NK-92 (cell line): ENCODE measurements around the gene CDK7.
"Not testable (repeated sequence)": the region's sequence is repeated elsewhere in the genome, so short reads cannot be mapped to it uniquely, and the experiment has no call there.

Experiments used
- DNase-seq: peaks from one replicate; lab custom pipeline; 2025; ENCODE audit not compliant: unreplicated experiment; lab: John Stamatoyannopoulos, UW

The CDK7 gene

GRCh38 chr5:69234457-69235268, at the start of gene CDK7:
CDK7 (plus strand) TSS chr5:69234886; CDS start chr5:69234976, 90 bp downstream.
- DNase-seq = peak; percentile 44

GRCh38 chr5:69187342-69187741, 47.3 kb upstream of the CDK7 start:
- DNase-seq = no peak

GRCh38 chr5:69188811-69189161, 45.9 kb upstream of the CDK7 start:
- DNase-seq = no peak

- DNase-seq = peak; percentile 41
Measured at GRCh38 chr5:69189162-69190086, 45.3 kb upstream of the CDK7 start, which contains the start of gene CENPH. CENPH (plus strand) TSS chr5:69189583; CDS start chr5:69189635, 52 bp downstream.

GRCh38 chr5:69202497-69202896, 32.2 kb upstream of the CDK7 start:
- no peak for DNase-seq

- no peak for DNase-seq
Measured at GRCh38 chr5:69206528-69207190, 28.0 kb upstream of the CDK7 start.

- DNase-seq = no peak
Measured at GRCh38 chr5:69209602-69210001, 25.1 kb upstream of the CDK7 start.

- DNase-seq = no peak
Measured at GRCh38 chr5:69211200-69211599, 23.5 kb upstream of the CDK7 start.

- no peak for DNase-seq
Measured at GRCh38 chr5:69212022-69212421, 22.7 kb upstream of the CDK7 start.

- no peak for DNase-seq
Measured at GRCh38 chr5:69213513-69214215, 21.0 kb upstream of the CDK7 start.

- DNase-seq = no peak
Measured at GRCh38 chr5:69217151-69217511, 17.6 kb upstream of the CDK7 start.

- DNase-seq = peak; percentile 72
Measured at GRCh38 chr5:69217548-69218526, 16.8 kb upstream of the CDK7 start.

- DNase-seq = no peak
Measured at GRCh38 chr5:69219939-69220338, 14.7 kb upstream of the CDK7 start.

- DNase-seq = not testable (repeated sequence)
Measured at GRCh38 chr5:69220371-69220770, 14.3 kb upstream of the CDK7 start.

- DNase-seq = not testable (repeated sequence)
Measured at GRCh38 chr5:69220833-69221232, 13.9 kb upstream of the CDK7 start.

GRCh38 chr5:69224520-69224919, 10.2 kb upstream of the CDK7 start:
- DNase-seq = no peak

- no peak for DNase-seq
Measured at GRCh38 chr5:69225860-69226259, 8.8 kb upstream of the CDK7 start.

- no peak for DNase-seq
Measured at GRCh38 chr5:69230181-69230580, 4.5 kb upstream of the CDK7 start.

- DNase-seq = no peak
Measured at GRCh38 chr5:69231281-69231680, 3.4 kb upstream of the CDK7 start.

GRCh38 chr5:69231851-69232250, 2.8 kb upstream of the CDK7 start:
- DNase-seq = no peak
